Measurements from ENCODE around the gene SYTL2. TPM values are rescaled to one million over a fixed set of nuclear protein-coding genes. Genes with fewer than 3 reads are reported as not detected.

SYTL2 gene
- total RNA-seq, 4 donors from 2014 or later, result 14.3 to 27.7 (median 20.9) TPM

- TF ChIP-seq CTCF (IDR thresholded peaks at IDR 0.05; ENCODE audit: low read depth), result no peak
Observed at GRCh38 chr11:85647078-85647477, 163.9 kb downstream of the SYTL2 start.

Other genes with a start within 250 kb of the SYTL2 start
- 1 to 10 TPM; 3.6 to 7.0 (median 6.1) TPM for gene DLG2, start 183.8 kb downstream of the SYTL2 start, total RNA-seq
- 10 to 100 TPM; 41.1 to 69.3 (median 58.2) TPM for gene TMEM126B, start 182.5 kb downstream of the SYTL2 start, total RNA-seq
- 10 to 100 TPM; 18.9 to 71.9 (median 32.2) TPM for gene TMEM126A, start 163.2 kb downstream of the SYTL2 start, total RNA-seq
- gene CREBZF, start 146.0 kb downstream of the SYTL2 start, total RNA-seq, result 10 to 100 TPM; 51.8 to 65.9 (median 62.5) TPM
- gene CCDC89, start 124.9 kb downstream of the SYTL2 start, total RNA-seq, result 1 to 10 TPM in 2 of 4 donors, under 1 TPM in 2; 0.49 to 2.2 (median 0.88) TPM
- gene CCDC83, start 44.2 kb upstream of the SYTL2 start, total RNA-seq, result not detected

All from subcutaneous adipose tissue (tissue), 4 donors.